Measurements from ENCODE around the gene TMEM87A. TPM values are rescaled to one million over a fixed set of nuclear protein-coding genes. Genes with fewer than 3 reads are reported as not detected.
"Not testable (repeated sequence)": the region's sequence is repeated elsewhere in the genome, so short reads cannot be mapped to it uniquely, and the experiment has no call there.

TMEM87A gene
- total RNA-seq, 4 donors from 2014 or later = 51.1 to 58.6 (median 55.7) TPM

- DNase-seq (ENCODE audit: low spot score in 2 of 2) = no peak
- Histone ChIP-seq H3K4me1 (no peaks in the 10 kb centered on the region), H3K27ac (no peak overlapping the region), H3K27me3 (no peaks in the 10 kb centered on the region), H3K4me3 (no peak overlapping the region), H3K36me3 (peaks cover 0 to 68% (median 8%) of the 10 kb centered on the region in 3 donors), H3K9me3 (no peaks in the 10 kb centered on the region)
- no peak for TF ChIP-seq EP300 (IDR thresholded peaks at IDR 0.05)
- no peak for TF ChIP-seq CTCF (IDR thresholded peaks at IDR 0.05)
- no peak for TF ChIP-seq POLR2A (IDR thresholded peaks at IDR 0.05)
- WGBS, 2 donors = 30 to 39% methylated on average over 3 of the region's 3 CpGs
Observed at GRCh38 chr15:42313463-42313862, 40.2 kb upstream of the TMEM87A start.

DNA sequence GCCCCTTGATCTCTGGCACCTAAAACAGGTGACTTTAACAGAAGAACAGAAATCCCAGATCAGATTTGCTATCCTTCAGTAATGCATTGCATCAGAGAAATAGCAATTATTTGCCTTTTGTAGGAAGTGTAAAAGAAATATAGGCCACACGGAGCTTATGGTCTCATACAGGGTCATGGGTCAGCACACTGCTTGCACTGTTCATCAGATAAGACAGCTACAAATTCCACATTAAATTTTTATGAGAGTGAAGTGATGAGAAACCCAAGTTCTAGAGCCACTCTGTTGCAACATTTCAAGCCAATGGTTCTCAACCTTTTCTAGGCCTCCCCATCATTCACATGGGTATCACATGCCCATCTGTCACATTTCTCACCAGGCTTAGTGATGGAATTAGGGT lies 33.4 kb upstream of the TMEM87A start:
- no peak for TF ChIP-seq CTCF (IDR thresholded peaks at IDR 0.05)
- TF ChIP-seq POLR2A (IDR thresholded peaks at IDR 0.05) = no peak
- no peak for TF ChIP-seq EP300 (IDR thresholded peaks at IDR 0.05)
- WGBS, 2 donors = 58 to 74% methylated on average over 1 of the region's 1 CpG
- H3K36me3 ChIP-seq = peaks cover 0 to 50% (median 8%) of the 10 kb centered on the region in 3 donors
- no peaks in the 10 kb centered on the region for H3K4me1 ChIP-seq
- DNase-seq (ENCODE audit: low spot score in 2 of 2) = no peak
- no peak overlapping the region for H3K4me3 ChIP-seq
- H3K27me3 ChIP-seq = no peaks in the 10 kb centered on the region
- H3K9me3 ChIP-seq = peaks cover 0 to 11% (median 0%) of the 10 kb centered on the region in 4 donors
- no peak overlapping the region for H3K27ac ChIP-seq

DNA sequence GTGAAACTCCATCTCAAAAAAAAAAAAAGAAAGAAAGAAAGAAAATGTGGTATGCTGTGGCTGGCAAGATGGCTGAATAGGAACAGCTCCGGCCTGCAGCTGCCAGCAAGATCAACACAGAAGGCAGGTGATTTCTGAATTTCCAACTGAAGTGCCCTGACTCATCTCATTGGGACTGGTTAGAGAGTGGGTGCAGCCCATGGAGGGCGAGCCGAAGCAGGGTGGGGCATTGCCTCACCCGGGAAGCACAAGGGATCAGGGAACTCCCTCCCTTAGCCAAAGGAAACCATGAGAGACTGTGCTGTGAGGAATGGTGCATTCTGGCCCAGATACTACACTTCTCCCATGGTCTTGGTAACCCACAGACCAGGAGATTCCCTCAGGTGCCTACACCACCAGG lies 27.8 kb upstream of the TMEM87A start:
- not testable (repeated sequence) for DNase-seq (ENCODE audit: low spot score in 2 of 2); H3K4me3 ChIP-seq; H3K27ac ChIP-seq; H3K27me3 ChIP-seq; H3K4me1 ChIP-seq
- Histone ChIP-seq H3K36me3 (peaks cover 0 to 40% (median 5%) of the 10 kb centered on the region in 3 donors), H3K9me3 (peaks cover 0 to 11% (median 0%) of the 10 kb centered on the region in 4 donors)
- 76 to 92% methylated on average over 4 of the region's 4 CpGs for WGBS, 2 donors

- no peaks in the 10 kb centered on the region for H3K4me1 ChIP-seq
- WGBS, 2 donors = 89 to 93% methylated on average over 1 of the region's 1 CpG
- H3K27me3 ChIP-seq = no peaks in the 10 kb centered on the region
- H3K36me3 ChIP-seq = peaks cover 0 to 87% (median 0%) of the 10 kb centered on the region in 3 donors
- H3K4me3 ChIP-seq = no peak overlapping the region
- no peak for DNase-seq (ENCODE audit: low spot score in 2 of 2)
- H3K9me3 ChIP-seq = no peaks in the 10 kb centered on the region
- TF ChIP-seq POLR2A (IDR thresholded peaks at IDR 0.05) = no peak
- no peak for TF ChIP-seq CTCF (IDR thresholded peaks at IDR 0.05)
- no peak for TF ChIP-seq EP300 (IDR thresholded peaks at IDR 0.05)
- H3K27ac ChIP-seq = no peak overlapping the region
Observed at GRCh38 chr15:42289166-42289565, 15.9 kb upstream of the TMEM87A start.

DNA sequence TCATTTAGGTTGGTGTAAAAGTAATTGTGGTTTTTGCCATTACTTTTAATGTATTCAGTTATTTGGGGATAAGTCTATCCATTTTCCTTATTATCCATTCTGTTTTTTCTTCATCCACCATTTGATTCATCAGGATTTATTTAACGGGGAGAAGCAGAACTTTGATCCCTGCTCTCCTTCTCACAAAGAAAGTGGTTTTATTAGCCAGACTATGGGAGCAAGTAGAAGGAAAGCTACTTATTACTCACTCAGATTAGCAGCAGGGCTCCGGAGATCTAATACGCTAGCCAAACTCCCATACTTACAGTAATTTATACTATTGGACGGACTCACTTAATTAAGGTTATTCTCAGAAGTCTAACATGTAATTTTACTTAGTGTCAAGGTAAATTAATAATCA lies 14.7 kb upstream of the TMEM87A start:
- 93% methylated on average over 4 of the region's 4 CpGs for WGBS, 2 donors
- DNase-seq (ENCODE audit: low spot score in 2 of 2) = no peak
- TF ChIP-seq POLR2A (IDR thresholded peaks at IDR 0.05) = no peak
- no peak for TF ChIP-seq EP300 (IDR thresholded peaks at IDR 0.05)
- no peak for TF ChIP-seq CTCF (IDR thresholded peaks at IDR 0.05)
- Histone ChIP-seq H3K27ac (no peak overlapping the region), H3K36me3 (peaks cover 0 to 87% (median 0%) of the 10 kb centered on the region in 3 donors), H3K27me3 (no peaks in the 10 kb centered on the region), H3K9me3 (no peaks in the 10 kb centered on the region), H3K4me1 (no peaks in the 10 kb centered on the region), H3K4me3 (no peak overlapping the region)
